ENCODE results near the gene FMNL2. TPM values are rescaled to one million over a fixed set of nuclear protein-coding genes. Genes with fewer than 3 reads are reported as not detected.

The FMNL2 gene
- total RNA-seq, 1 experiment from 2014 or later = 10.6 TPM

DNA sequence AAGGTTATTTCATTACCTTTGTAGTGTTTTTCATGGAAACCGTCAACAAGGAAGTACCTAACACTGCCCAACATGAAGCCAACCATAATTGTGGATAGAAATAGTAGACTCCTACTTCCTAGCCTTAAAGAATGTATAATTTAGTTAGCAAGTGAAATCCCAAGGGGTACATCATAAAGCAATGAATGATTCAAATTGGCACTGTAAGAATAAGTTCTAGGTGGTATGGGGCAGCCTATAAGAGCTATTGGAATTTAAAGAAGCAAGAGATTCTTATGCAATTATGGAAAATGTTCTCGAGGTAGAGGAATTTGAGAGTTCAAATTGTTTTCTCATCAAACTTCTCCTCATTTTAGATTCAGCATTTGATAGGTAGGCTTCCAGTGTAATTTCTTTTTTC is 157.9 kb downstream of the FMNL2 start:
- no peak for DNase-seq (ENCODE audit: low spot score)

DNA sequence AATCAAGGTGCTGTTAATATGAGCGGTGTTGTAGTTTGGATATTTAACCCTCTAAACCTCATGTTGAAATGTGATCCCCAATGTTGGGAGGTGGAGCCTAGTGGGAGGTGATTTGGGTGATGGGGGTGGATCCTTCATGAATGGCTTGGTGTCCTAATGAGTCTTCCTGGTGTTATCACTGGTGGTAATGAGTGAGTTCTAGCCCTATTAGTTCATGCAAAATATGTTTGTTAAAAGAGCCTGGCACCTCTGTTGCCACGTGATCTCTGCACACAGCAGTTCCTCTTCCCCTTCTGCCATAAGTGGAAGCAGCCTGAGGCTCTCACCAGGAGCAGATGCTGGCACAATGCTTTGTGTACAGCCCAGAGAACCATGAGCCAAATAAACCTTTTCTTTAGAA is 158.4 kb downstream of the FMNL2 start:
- DNase-seq (ENCODE audit: low spot score) = no peak

- no peak for DNase-seq (ENCODE audit: low spot score)
These were observed 159.1 kb downstream of the FMNL2 start for GRCh38 chr2:152493945-152494528.

GRCh38 chr2:152496371-152496770 is 161.4 kb downstream of the FMNL2 start:
- no peak for DNase-seq (ENCODE audit: low spot score)

GRCh38 chr2:152497481-152498052 is 162.6 kb downstream of the FMNL2 start:
- peak; percentile 70 for DNase-seq (ENCODE audit: low spot score)

DNA sequence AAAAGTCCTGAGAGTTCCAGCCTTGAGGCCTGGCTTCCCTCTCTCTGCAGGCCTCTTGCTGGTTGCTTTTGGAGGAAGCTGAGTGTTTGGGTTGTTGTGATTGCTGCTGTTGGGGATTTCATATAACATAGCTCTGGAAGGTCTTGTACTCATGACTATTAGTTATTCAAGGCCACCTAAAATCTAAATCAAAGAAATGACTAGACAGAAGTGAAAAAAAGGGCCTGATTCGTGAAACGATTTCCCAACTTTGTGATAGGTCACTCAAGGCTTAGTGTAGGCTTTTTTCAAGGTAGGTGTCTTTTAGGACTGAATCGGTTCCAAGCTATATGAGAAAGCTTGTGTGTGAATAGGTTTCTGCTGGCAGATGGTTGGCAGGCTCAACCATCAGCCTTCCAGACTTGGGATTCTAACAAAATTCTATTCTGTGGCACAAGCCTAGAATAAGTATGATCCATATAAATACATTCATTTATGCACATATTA is 164.4 kb downstream of the FMNL2 start:
- DNase-seq (ENCODE audit: low spot score) = no peak

- peak; percentile 11 for DNase-seq (ENCODE audit: low spot score)
These were observed 165.1 kb downstream of the FMNL2 start for GRCh38 chr2:152499896-152500735.

- DNase-seq (ENCODE audit: low spot score) = no peak
These were observed 165.8 kb downstream of the FMNL2 start for GRCh38 chr2:152500772-152501171.

GRCh38 chr2:152501666-152502065 is 166.7 kb downstream of the FMNL2 start:
- DNase-seq (ENCODE audit: low spot score) = no peak

DNA sequence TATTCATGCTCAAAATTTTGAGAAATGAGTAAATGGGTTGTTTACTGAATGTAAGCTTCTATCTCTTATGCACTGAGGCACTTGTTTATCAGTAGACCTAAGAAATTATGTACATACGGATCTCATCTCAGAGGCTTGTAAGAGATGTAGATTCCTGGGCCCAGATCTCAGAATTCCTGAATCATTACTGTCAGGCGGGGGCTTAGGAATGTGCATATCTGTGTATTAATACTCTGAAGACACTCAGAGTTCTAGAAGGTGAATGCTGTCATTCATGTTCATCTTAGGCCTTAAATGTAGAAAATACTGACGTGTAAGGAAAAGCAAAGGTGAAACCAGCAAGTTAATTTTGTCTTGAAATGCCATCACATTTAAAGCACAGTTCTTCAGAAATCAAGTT is 169.6 kb downstream of the FMNL2 start:
- DNase-seq (ENCODE audit: low spot score) = no peak

DNA sequence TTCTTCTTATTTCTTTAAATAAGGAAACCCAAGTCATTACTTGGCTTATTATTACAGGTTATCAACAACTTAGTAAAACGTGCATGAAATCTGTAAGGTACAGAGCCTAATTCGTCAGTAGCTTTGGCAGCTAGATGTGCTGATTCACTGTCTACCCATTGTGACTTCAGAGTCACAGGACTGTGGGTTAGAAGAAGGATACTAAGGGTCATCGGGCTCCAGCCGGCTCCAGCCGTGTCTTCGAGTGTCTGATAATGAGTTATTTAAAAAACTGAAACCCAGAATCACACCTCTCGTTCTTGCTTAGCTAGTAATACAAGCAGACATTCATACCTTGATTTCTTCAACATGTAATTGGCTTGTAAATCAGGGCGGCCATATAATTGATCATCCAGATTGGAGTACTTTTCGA is 170.5 kb downstream of the FMNL2 start:
- peak; percentile 61 for DNase-seq (ENCODE audit: low spot score)

DNA sequence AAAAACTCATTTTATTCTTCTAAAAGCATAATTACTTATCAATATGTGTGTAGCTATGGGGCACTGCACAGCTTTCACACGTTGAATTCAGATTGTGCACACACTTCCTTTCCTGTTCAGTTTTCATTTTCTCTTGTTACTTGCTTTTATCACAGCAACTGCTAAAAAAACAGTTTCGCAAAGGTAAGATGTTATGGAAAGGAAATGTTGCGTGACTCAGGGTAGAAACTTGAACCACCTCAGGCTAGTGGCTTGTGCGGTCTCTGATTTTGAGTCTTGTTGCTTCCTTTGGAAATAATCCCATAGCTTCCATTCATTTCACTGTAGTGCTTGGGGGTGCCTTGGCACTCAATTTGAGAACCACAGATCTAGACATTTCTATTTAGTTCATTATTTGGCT is 171.9 kb downstream of the FMNL2 start:
- peak; percentile 57 for DNase-seq (ENCODE audit: low spot score)

DNA sequence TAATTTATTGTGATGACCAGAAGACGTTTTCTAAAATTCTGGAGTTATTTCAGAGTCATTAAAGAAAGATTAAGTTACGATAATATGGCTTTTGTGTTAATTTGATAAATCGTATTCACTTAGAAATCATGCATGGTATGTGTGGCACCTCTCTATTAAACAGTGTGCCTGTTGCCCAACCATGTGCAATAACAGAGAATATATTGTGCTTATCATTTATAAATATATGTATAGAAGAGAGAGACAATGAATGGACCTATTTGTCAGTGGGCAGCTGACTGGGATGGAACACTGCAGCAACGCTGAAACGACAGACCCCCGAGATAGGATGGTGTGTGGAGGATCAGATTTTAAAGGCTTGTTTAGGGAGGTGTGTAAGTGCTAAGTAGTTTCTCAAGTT is 172.9 kb downstream of the FMNL2 start:
- no peak for DNase-seq (ENCODE audit: low spot score)

- peak; percentile 10 for DNase-seq (ENCODE audit: low spot score)
These were observed 173.5 kb downstream of the FMNL2 start for GRCh38 chr2:152508446-152508845.

- DNase-seq (ENCODE audit: low spot score) = no peak
These were observed 175.0 kb downstream of the FMNL2 start for GRCh38 chr2:152509772-152510491.

GRCh38 chr2:152510621-152511020 is 175.6 kb downstream of the FMNL2 start:
- DNase-seq (ENCODE audit: low spot score) = no peak

DNA sequence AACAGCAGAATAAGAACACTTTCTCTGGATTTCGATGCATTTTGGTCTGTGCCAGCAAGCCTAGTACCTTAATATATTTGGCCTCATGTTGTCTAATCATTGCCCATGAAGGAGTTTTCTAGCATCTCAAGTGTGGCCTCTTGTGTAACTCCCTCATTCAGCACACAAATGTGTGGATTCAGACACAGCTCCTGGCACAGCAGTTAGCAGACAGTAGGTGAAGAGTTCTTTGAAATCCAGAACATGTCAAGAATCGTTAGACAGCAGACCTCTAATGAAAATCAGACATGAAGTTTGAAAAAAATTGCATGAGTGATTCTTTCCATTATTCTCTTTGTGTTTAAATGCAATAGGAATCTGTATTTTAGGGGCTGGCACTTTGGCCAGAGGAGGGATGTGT is 177.0 kb downstream of the FMNL2 start:
- DNase-seq (ENCODE audit: low spot score) = no peak

DNA sequence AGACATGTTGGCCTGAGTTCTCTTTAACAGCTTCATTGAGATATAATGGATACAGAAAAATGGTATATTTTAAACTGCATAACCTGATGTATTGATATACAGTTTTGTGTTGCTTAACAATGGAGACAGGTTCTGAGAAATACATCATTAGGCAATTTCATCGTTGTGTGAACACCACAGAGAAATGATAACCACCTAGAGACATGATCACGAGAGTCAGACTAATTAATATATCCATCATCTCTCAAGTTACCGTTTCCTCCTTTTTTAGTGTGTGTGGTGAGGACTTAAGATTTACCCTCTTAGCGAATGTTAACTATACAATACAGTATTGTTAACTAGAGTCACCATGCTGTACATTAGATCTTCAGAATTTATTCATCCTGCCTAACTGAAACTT is 178.1 kb downstream of the FMNL2 start:
- DNase-seq (ENCODE audit: low spot score) = no peak

GRCh38 chr2:152513681-152514080 is 178.7 kb downstream of the FMNL2 start:
- DNase-seq (ENCODE audit: low spot score) = no peak

- DNase-seq (ENCODE audit: low spot score) = no peak
These were observed 183.1 kb downstream of the FMNL2 start for GRCh38 chr2:152518034-152518433.

- no peak for DNase-seq (ENCODE audit: low spot score)
These were observed 183.9 kb downstream of the FMNL2 start for GRCh38 chr2:152518641-152519580.

Measured in H4 (cell line).